CD8-positive, alpha-beta memory T cell (primary cell): Measurements from ENCODE around the gene PAN3. TPM values are rescaled to one million over a fixed set of nuclear protein-coding genes. Genes with fewer than 3 reads are reported as not detected.

Source experiments
- CTCF ChIA-PET: fragments of 350-600 bp; sonication (Branson Sonifier 250); formaldehyde crosslinking; loops from one replicate; lab custom pipeline; 2021; ENCODE audit warnings: antibody characterized with exemption; lab: Charles Lee
- POLR2A ChIA-PET: fragments of 350-600 bp; sonication (Branson Sonifier 250); formaldehyde crosslinking; loops from one replicate; lab custom pipeline; 2021; ENCODE audit warnings: antibody characterized with exemption; lab: Charles Lee
- DNase-seq, 5 donors: peaks; one replicate each; pipeline versions ENCODE4 v3.0.0 to v3.0.0-alpha.2; 2020 to 2022; ENCODE audit warnings: mixed read lengths in 1 of 5
- H3K27ac ChIP-seq: one replicate; pipeline ENCODE4 v1.7.0; 2013; ENCODE audit warnings: low read depth, mild to moderate bottlenecking, low read length, moderate library complexity
- H3K27me3 ChIP-seq: 2 replicates; pipeline ENCODE4 v1.7.0; 2013; ENCODE audit warnings: low read length, mild to moderate bottlenecking; ENCODE audit not compliant: insufficient read depth, poor library complexity, severe bottlenecking
- H3K36me3 ChIP-seq: 2 replicates; pipeline ENCODE4 v1.7.0; 2013; ENCODE audit warnings: mild to moderate bottlenecking, low read length, moderate library complexity; ENCODE audit not compliant: insufficient read depth
- H3K4me1 ChIP-seq: 2 replicates; pipeline ENCODE4 v1.7.0; 2013; ENCODE audit warnings: mild to moderate bottlenecking, low read length, moderate library complexity; ENCODE audit not compliant: insufficient read depth
- H3K4me3 ChIP-seq: 2 replicates; pipeline ENCODE4 v1.7.0; 2013; ENCODE audit warnings: mild to moderate bottlenecking, low read length
- H3K9me3 ChIP-seq: 2 replicates; pipeline ENCODE4 v1.7.0; 2013; ENCODE audit warnings: mild to moderate bottlenecking, low read length
- H3K27ac Mint-ChIP-seq, 8 donors: one replicate each; pipeline ENCODE4 v1.8.0; 2020 to 2021; ENCODE audit warnings: mixed read lengths in 8 of 8, mild to moderate bottlenecking in 6 of 8, inconsistent platforms in 3 of 8, moderate library complexity in 3 of 8
- H3K27me3 Mint-ChIP-seq, 2 donors: one replicate each; pipeline ENCODE4 v1.8.0; 2020 to 2021; ENCODE audit warnings: mixed read lengths in 2 of 2, mild to moderate bottlenecking in 1 of 2, moderate library complexity in 1 of 2
- H3K36me3 Mint-ChIP-seq, 3 donors: one replicate each; pipeline ENCODE4 v1.8.0; 2020 to 2021; ENCODE audit warnings: mixed read lengths in 3 of 3, inconsistent platforms in 1 of 3, mild to moderate bottlenecking in 1 of 3
- H3K4me1 Mint-ChIP-seq, 3 donors: one replicate each; pipeline ENCODE4 v1.8.0; 2020 to 2021; ENCODE audit warnings: mixed read lengths in 3 of 3, inconsistent platforms in 1 of 3, mild to moderate bottlenecking in 1 of 3
- H3K4me3 Mint-ChIP-seq, 7 donors: one replicate each; pipeline ENCODE4 v1.8.0; 2020 to 2021; ENCODE audit warnings: mixed read lengths in 7 of 7, mild to moderate bottlenecking in 6 of 7, moderate library complexity in 4 of 7, inconsistent platforms in 2 of 7
- H3K9me3 Mint-ChIP-seq, 5 donors: one replicate each; pipeline ENCODE4 v1.8.0; 2020 to 2022; ENCODE audit warnings: mixed read lengths in 5 of 5, mild to moderate bottlenecking in 3 of 5, moderate library complexity in 2 of 5, inconsistent platforms in 1 of 5
- polyA plus RNA-seq: library from polyadenylated mRNA; unstranded; fragments of 300-500 nt; fragmentation: Illumina TruSeq; gene quantifications from one replicate; pipeline ENCODE4 v1.2.3, GENCODE V29; 2021
- total RNA-seq, 2 experiments: library from RNA; stranded (reverse); gene quantifications; one replicate each; pipeline ENCODE4 v1.2.3, GENCODE V29; 2021

Gene PAN3
- total and polyA plus RNA-seq, 3 experiments from 2014 or later = 5.3 to 33.3 (median 33.1) TPM

GRCh38 chr13:28322256-28322905 lies 184.0 kb downstream of the PAN3 start:
- no peaks in the 10 kb centered on the region for H3K4me1 Mint-ChIP-seq
- no peaks in the 10 kb centered on the region for H3K27me3 ChIP-seq
- H3K36me3 ChIP-seq = no peaks in the 10 kb centered on the region
- POLR2A ChIA-PET = no interaction called here
- no peak overlapping the region for H3K27ac ChIP-seq
- H3K9me3 Mint-ChIP-seq = no peaks in the 10 kb centered on the region
- H3K27me3 Mint-ChIP-seq = peaks cover 4% of the 10 kb centered on the region in 2 donors
- H3K4me3 Mint-ChIP-seq = no peak overlapping the region
- H3K36me3 Mint-ChIP-seq = no peaks in the 10 kb centered on the region
- H3K4me3 ChIP-seq = no peak overlapping the region
- H3K9me3 ChIP-seq = no peaks in the 10 kb centered on the region
- H3K4me1 ChIP-seq = no peaks in the 10 kb centered on the region
- H3K27ac Mint-ChIP-seq = no peak overlapping the region
- CTCF ChIA-PET = interaction anchor here (1.3 to 2.4 kb wide), 2 partner anchors 8 to 10 kb away, joined by 4 to 8 read pairs; no protein-coding TSS in a partner anchor
- DNase-seq = no peak

- H3K9me3 Mint-ChIP-seq = no peaks in the 10 kb centered on the region
- H3K27me3 Mint-ChIP-seq = peaks cover 4% of the 10 kb centered on the region in 2 donors
- DNase-seq = peak in 4 of 5 donors; percentile 12 to 47 (median 30)
- Histone ChIP-seq H3K27ac (no peak overlapping the region), H3K4me1 (no peaks in the 10 kb centered on the region), H3K27me3 (no peaks in the 10 kb centered on the region), H3K36me3 (no peaks in the 10 kb centered on the region), H3K9me3 (no peaks in the 10 kb centered on the region), H3K4me3 (no peak overlapping the region)
- ChIA-PET POLR2A (no interaction called here), CTCF (interaction anchor here (1.4 to 2.4 kb wide), 4 partner anchors 10 to 472 kb away, joined by 3 to 8 read pairs (median 6); no protein-coding TSS in a partner anchor)
- H3K36me3 Mint-ChIP-seq = no peaks in the 10 kb centered on the region
- H3K4me1 Mint-ChIP-seq = no peaks in the 10 kb centered on the region
- H3K27ac Mint-ChIP-seq = no peak overlapping the region
- H3K4me3 Mint-ChIP-seq = no peak overlapping the region
These were observed 185.9 kb downstream of the PAN3 start for GRCh38 chr13:28324181-28324789.

DNA sequence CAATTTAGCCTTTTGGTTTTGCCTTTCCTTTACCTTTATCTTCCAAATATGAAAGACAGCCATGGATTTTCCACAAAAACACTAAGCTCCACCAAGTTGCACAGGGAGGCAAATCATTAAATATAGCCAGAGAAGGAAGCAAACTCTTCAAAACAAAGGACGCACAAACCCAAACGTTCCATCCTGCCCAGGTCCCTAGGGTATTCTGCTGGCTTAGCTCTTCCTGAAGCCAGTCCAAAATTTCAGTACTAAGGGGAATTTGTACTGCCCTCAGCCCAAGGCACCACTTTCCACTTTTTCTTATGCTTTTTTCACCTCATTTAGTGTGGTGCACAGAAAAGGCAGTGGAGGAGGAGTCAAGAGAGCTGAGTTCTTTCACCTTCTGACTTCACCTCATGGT lies 186.7 kb downstream of the PAN3 start:
- Mint-ChIP-seq H3K4me3 (no peak overlapping the region), H3K9me3 (no peaks in the 10 kb centered on the region), H3K27me3 (peaks cover 0 to 4% of the 10 kb centered on the region in 2 donors), H3K36me3 (no peaks in the 10 kb centered on the region), H3K4me1 (no peaks in the 10 kb centered on the region), H3K27ac (no peak overlapping the region)
- Histone ChIP-seq H3K27me3 (no peaks in the 10 kb centered on the region), H3K36me3 (no peaks in the 10 kb centered on the region), H3K9me3 (no peaks in the 10 kb centered on the region), H3K4me1 (no peaks in the 10 kb centered on the region), H3K4me3 (no peak overlapping the region), H3K27ac (no peak overlapping the region)
- ChIA-PET CTCF (interaction anchor here (1.6 to 2.4 kb wide), 3 partner anchors 11 to 472 kb away, joined by 5 to 8 read pairs (median 7); no protein-coding TSS in a partner anchor), POLR2A (no interaction called here)
- DNase-seq = no peak

DNA sequence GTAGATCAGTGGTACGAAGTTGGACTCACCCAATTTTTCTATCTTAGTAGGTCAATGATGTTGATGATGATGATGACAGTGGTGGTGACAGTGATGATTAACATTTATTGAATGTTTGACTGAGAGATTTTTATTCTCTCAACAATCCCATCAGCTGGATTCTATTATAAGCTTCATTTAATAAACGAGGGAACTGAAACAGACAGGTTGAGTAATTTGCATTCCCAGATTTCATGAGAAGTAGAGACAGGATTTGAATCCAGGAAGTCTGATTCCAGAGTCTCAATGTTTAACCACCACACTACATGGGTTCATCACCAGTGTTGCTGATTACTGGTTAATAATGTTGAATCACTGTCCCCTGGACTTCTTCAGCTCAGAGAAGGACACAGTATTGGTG lies 187.7 kb downstream of the PAN3 start:
- Histone ChIP-seq H3K4me1 (no peaks in the 10 kb centered on the region), H3K27ac (no peak overlapping the region), H3K36me3 (no peaks in the 10 kb centered on the region), H3K27me3 (no peaks in the 10 kb centered on the region), H3K4me3 (no peak overlapping the region), H3K9me3 (no peaks in the 10 kb centered on the region)
- CTCF ChIA-PET = interaction anchor here (0.7 kb wide), 1 partner anchor 97 kb away, joined by 3 read pairs; no protein-coding TSS in a partner anchor
- H3K4me3 Mint-ChIP-seq = no peak overlapping the region
- H3K36me3 Mint-ChIP-seq = no peaks in the 10 kb centered on the region
- peaks cover 0 to 4% of the 10 kb centered on the region in 2 donors for H3K27me3 Mint-ChIP-seq
- H3K27ac Mint-ChIP-seq = no peak overlapping the region
- no peaks in the 10 kb centered on the region for H3K9me3 Mint-ChIP-seq
- DNase-seq = no peak
- no peaks in the 10 kb centered on the region for H3K4me1 Mint-ChIP-seq
- POLR2A ChIA-PET = no interaction called here

- H3K4me3 ChIP-seq = no peak overlapping the region
- H3K4me3 Mint-ChIP-seq = no peak overlapping the region
- no peaks in the 10 kb centered on the region for H3K9me3 ChIP-seq
- no peaks in the 10 kb centered on the region for H3K4me1 Mint-ChIP-seq
- no peak for DNase-seq
- H3K36me3 Mint-ChIP-seq = no peaks in the 10 kb centered on the region
- no peaks in the 10 kb centered on the region for H3K9me3 Mint-ChIP-seq
- POLR2A ChIA-PET = no interaction called here
- no peaks in the 10 kb centered on the region for H3K4me1 ChIP-seq
- no peaks in the 10 kb centered on the region for H3K36me3 ChIP-seq
- peaks cover 0 to 4% of the 10 kb centered on the region in 2 donors for H3K27me3 Mint-ChIP-seq
- no peak overlapping the region for H3K27ac Mint-ChIP-seq
- no peaks in the 10 kb centered on the region for H3K27me3 ChIP-seq
- CTCF ChIA-PET = no interaction called here
- no peak overlapping the region for H3K27ac ChIP-seq
These were observed 189.3 kb downstream of the PAN3 start for GRCh38 chr13:28327373-28328270.

DNA sequence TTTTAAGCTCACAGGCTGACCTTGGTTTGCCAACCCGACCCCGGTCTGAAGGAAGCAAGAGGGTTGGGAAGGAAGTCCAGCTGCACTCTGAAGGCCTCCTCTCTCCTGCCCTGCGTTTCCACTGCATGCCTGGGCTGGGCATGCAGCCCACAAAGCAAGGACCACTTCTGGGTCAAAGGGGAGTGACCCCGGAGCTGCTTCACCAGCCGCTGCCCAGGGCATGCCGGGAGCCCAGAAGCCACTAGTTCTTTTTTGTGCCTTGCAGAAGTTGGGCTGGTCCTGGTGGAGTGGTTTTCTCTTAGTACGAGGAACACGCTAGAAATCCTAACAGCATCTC lies 189.9 kb downstream of the PAN3 start:
- Mint-ChIP-seq H3K36me3 (no peaks in the 10 kb centered on the region), H3K4me1 (no peaks in the 10 kb centered on the region), H3K4me3 (no peak overlapping the region), H3K27ac (no peak overlapping the region), H3K9me3 (no peaks in the 10 kb centered on the region), H3K27me3 (peaks cover 0 to 4% of the 10 kb centered on the region in 2 donors)
- no peak overlapping the region for H3K4me3 ChIP-seq
- H3K27me3 ChIP-seq = no peaks in the 10 kb centered on the region
- H3K36me3 ChIP-seq = no peaks in the 10 kb centered on the region
- POLR2A ChIA-PET = no interaction called here
- CTCF ChIA-PET = no interaction called here
- no peak overlapping the region for H3K27ac ChIP-seq
- no peak for DNase-seq
- no peaks in the 10 kb centered on the region for H3K4me1 ChIP-seq
- H3K9me3 ChIP-seq = no peaks in the 10 kb centered on the region

- Mint-ChIP-seq H3K27ac (peak overlapping the region in 1 of 8 donors; percentile 60), H3K36me3 (no peaks in the 10 kb centered on the region), H3K27me3 (peaks cover 0 to 4% of the 10 kb centered on the region in 2 donors), H3K4me3 (no peak overlapping the region), H3K4me1 (no peaks in the 10 kb centered on the region), H3K9me3 (no peaks in the 10 kb centered on the region)
- H3K27ac ChIP-seq = no peak overlapping the region
- ChIA-PET CTCF (interaction anchor here (0.8 kb wide), 1 partner anchor 8 kb away, joined by 3 read pairs; no protein-coding TSS in a partner anchor), POLR2A (no interaction called here)
- no peaks in the 10 kb centered on the region for H3K36me3 ChIP-seq
- no peak for DNase-seq
- no peaks in the 10 kb centered on the region for H3K27me3 ChIP-seq
- no peak overlapping the region for H3K4me3 ChIP-seq
- H3K9me3 ChIP-seq = no peaks in the 10 kb centered on the region
- no peaks in the 10 kb centered on the region for H3K4me1 ChIP-seq
These were observed 191.2 kb downstream of the PAN3 start for GRCh38 chr13:28329395-28330158.
